HG03442 (cell line): Measurements from ENCODE around the gene SLC25A24.
"Not testable (repeated sequence)": the region's sequence is repeated elsewhere in the genome, so short reads cannot be mapped to it uniquely, and the experiment has no call there.

Experiments
- ATAC-seq: cut with Tn5 transposase; IDR thresholded peaks from one replicate; pipeline ENCODE4 v1.9.1; 2021; ENCODE audit warnings: mild to moderate bottlenecking, moderate library complexity; ENCODE audit not compliant: unreplicated experiment

The SLC25A24 gene

GRCh38 chr1:108199781-108200686 lies at the start of gene SLC25A24:
Gene SLC25A24, minus strand, starts transcription at chr1:108200343. Its CDS starts 205 bp downstream, at chr1:108200138.
- ATAC-seq, result peak; percentile 88

DNA sequence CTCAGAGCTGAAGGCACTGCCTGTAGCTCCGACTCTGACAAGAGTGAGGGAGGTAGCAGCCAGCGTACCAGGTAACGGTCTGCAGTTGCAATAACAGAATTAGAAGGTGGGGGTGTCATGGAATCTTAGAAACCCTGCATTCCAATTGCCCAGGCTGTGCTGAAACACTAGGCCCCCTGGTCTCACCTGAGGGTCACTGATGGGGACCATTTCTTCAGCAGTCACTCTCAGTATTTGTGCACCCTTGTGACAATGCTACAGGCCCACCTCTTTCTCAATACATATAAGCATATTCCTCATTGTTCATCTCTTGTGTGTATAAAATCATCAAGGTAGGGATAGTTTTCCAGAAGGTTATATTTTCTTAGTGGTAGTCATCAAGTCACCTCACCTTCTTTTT lies 43.8 kb upstream of the SLC25A24 start, which contains the start of gene NBPF4:
NBPF4 (minus strand) TSS at position 101 of the 400 bp plus-strand sequence. CDS start 315 bp downstream, outside the sequence.
- not testable (repeated sequence) for ATAC-seq

DNA sequence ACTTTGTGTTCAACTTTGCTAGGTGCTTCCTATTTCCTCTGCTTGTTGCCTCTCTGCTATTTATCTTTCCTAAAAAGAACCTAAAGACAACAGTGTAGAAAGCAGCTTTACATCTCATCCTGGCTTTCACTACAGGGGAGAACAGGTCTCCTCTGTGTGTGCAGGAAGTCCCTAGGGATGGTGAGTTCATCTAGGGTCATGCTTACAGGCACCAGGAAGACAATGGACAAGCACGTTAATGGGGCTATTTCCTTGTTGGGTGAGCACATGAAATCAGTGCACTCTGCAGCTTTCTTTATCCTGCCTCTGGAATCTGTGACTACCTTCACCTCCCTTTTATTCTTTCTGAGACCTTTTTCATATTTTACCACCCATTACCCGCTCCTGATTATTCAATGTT lies 39.3 kb upstream of the SLC25A24 start:
- ATAC-seq, result not testable (repeated sequence)

DNA sequence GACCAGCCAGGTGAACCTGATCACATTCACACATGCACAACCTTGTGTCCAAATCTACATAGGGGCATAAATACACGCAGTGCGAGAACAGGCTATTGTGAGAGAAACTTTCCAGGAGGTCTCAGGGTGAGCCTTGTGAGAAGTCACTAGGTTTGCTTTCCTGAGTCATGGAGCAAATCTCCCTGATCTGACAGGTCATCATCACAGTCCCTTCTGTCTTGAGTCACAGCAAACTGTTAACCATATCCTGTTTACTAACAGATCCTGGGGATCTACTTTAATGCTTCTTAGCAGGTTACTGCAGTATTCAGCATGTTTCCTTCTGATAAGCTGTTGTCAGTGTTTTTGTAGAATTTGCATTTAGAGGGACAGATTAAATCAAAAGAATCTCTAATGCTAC lies 35.2 kb upstream of the SLC25A24 start:
- ATAC-seq, result not testable (repeated sequence)

GRCh38 chr1:108232183-108232582 lies 32.0 kb upstream of the SLC25A24 start:
- ATAC-seq, result not testable (repeated sequence)

- ATAC-seq, result not testable (repeated sequence)
These were observed 29.8 kb upstream of the SLC25A24 start for GRCh38 chr1:108229976-108230375.

DNA sequence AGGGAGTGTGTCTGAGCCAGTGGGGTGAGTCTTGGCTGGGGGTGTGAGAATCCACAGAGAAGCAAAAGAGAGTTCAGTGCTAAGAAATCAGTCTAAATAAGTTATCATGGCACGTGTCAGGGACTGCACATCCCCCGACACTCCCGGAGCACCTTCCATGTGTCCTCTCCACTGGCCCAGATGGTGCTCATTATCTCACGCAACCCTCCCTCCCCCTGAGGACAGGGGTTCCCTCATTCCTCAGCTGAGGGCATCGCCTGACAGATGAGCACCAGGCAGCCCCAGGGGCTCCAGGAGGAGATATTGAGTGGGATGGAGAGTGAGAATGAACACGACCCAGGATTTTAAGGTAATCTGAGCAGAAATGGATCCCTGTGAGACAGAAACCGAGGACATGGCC lies 27.6 kb upstream of the SLC25A24 start:
- not testable (repeated sequence) for ATAC-seq

DNA sequence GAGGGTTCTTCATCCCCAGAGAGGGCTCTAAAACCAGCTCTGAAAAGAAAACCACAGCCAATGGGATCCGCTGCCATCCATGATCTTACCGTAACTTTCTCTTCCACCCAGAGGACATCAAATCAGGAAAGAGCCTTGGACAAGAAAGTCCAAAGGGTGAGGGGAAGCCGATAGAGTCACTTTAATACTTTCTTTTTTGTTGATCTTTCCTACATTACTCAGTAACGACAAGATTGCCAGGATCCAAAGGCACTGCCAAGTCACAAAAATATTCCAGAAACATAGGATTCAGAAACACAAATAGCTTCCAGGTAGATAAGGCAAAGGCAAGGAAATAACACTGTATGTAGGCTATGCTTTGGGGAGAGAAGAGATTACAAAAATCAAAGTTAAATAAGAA lies 26.7 kb upstream of the SLC25A24 start:
- ATAC-seq, result not testable (repeated sequence)

DNA sequence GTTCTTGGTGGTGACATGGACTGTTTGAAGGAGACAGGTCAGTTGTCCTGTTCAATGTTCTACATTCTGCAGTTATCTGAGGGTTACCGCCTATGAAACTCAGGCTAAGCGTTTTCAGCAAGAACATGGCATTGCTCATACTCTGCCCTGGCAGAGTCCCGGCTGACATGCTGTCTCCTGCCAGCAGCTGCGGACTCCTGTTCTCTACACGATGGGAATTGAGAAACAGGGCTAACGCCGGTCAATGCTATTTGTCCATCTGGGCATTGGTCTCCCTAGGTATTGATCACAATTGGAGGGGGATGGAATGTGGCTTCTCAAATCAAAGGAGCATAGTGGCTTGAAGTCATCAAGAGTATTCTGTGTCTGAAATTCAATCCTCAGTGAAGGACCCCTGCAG lies 23.1 kb upstream of the SLC25A24 start:
- not testable (repeated sequence) for ATAC-seq

- ATAC-seq, result not testable (repeated sequence)
These were observed 17.5 kb upstream of the SLC25A24 start for GRCh38 chr1:108217515-108218174.

GRCh38 chr1:108217007-108217406 lies 16.9 kb upstream of the SLC25A24 start:
- not testable (repeated sequence) for ATAC-seq

DNA sequence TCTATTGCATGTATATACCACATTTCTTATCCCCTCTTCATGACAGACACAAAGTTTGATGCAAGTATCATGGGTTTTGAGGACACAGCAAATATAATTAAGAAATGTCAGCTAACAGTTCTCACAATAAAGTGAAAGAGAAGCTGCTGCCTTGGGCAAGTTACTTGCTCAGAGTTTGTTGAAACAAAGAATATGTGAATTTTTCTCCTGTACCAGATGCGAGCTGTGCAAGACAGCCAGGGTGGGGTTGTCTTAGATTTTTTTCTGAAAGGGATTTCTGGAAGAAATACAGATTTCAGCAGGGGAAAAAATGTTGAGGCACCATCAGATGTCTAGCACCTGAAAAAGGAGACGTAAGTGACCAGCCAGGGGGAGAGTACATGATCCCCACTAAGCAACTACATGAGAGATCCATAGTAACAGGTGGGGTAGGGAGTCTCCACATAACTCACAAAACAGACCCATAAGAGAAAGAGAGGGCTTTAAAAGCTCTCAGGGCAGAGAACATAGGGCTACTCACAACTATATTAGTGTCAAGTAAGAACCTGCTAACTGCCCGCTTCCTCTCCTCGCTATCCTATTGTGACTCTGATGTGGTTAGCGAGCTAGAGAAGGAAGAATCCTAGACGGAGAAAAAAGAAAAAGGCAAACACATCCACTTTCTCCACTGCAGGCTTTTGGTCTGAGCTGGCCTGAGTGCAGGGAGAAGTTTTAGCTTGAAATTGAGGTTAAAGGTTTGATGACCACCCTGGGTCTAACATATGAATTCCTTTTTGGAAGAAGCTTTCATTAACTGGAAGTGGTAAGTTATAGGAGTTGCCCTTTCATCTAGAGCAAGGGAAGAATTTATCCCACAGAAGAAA lies 16.1 kb upstream of the SLC25A24 start:
- ATAC-seq, result not testable (repeated sequence)

DNA sequence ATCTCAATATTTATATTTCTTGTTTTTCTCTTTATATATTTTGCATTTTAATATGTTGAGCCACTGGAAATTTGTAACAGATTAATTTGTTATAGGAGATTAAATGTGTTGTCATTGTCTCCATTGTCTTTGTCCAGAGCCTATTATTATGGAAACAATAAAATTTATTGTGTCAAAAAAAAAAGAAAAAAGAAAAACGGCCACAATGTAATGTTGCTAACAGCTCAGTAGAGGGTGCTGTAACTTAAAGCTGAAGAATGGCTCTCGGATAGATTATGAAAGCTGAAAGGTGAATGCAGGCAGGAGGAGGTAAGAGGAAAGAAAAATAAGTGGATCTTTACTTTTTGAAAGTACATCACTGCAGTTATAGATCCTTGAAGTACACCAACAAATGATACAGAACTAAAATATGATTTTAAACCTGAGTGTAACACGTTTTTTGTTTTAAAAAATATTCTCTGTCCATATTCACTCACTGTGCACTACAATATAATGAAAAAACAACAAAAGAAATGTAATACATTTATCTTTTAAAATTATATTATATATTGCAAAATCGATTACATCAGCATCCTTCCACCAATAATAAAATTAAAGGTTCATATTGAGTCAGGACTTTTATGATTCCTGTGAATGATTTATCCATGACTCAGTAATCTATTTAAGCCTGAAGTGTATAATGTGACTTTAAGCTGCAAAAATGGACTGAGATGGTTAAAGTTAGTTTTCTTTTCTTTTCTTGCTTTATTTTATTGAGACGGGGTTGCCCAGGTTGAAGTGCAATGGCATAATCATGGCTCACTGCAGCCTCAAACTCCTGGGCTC lies 14.7 kb upstream of the SLC25A24 start:
- ATAC-seq, result peak; percentile 54

GRCh38 chr1:108211014-108211413 lies 10.9 kb upstream of the SLC25A24 start:
- no peak for ATAC-seq

- no peak for ATAC-seq
These were observed 9.4 kb upstream of the SLC25A24 start for GRCh38 chr1:108209456-108210108.

- no peak for ATAC-seq
These were observed 8.7 kb upstream of the SLC25A24 start for GRCh38 chr1:108208724-108209446.

- ATAC-seq, result not testable (repeated sequence)
These were observed 3.4 kb upstream of the SLC25A24 start for GRCh38 chr1:108203582-108203981.

- ATAC-seq, result no peak
These were observed 1.5 kb upstream of the SLC25A24 start for GRCh38 chr1:108201687-108202086.

DNA sequence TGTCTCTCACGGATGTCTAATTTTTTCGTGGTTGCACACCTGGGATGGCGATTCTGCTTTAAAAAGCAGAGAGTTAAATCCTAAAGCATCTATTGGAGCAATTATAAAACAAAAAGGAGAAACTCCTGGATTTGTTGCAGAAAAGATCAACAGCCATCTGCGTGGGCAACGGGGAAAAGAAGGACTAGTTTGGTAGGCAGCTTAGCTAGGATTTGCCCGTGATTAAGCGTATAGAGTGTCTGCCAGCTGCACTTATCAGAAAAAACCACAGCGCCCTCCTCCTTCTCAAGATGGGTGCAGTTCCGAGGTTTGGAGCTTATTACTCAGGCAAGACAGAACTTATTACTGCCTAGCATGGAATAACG lies 526 bp upstream of the SLC25A24 start:
- no peak for ATAC-seq
